Measurements from ENCODE around the gene LTBP1.

DNA sequence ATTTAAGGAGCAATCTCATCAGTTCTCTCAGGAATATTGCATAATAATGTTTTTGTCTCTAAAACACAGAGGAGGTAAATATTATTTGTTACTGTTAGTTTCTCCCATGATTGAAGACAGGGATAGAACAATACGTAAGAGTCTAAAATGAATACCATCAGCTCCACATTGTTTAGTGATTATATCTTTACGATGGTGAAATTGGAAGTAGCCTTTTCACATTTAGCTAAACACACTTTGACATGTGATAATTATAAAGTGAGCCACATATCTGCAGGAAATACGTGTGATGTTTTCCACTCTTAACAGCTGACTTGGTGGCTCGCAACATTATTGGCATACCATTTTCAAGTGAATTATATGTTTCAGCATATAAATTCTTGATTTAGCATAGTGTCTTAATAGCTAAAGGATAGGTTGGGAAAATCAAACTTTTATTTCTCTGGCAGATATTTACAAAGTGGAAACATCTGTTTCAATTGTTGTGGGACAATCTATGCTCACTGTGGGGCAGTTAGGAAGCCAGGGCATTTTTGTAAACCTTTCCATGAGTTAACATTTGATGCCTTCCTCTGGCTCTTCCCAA, 321.6 kb downstream of the LTBP1 start:
- TF ChIP-seq, protein P1, sequence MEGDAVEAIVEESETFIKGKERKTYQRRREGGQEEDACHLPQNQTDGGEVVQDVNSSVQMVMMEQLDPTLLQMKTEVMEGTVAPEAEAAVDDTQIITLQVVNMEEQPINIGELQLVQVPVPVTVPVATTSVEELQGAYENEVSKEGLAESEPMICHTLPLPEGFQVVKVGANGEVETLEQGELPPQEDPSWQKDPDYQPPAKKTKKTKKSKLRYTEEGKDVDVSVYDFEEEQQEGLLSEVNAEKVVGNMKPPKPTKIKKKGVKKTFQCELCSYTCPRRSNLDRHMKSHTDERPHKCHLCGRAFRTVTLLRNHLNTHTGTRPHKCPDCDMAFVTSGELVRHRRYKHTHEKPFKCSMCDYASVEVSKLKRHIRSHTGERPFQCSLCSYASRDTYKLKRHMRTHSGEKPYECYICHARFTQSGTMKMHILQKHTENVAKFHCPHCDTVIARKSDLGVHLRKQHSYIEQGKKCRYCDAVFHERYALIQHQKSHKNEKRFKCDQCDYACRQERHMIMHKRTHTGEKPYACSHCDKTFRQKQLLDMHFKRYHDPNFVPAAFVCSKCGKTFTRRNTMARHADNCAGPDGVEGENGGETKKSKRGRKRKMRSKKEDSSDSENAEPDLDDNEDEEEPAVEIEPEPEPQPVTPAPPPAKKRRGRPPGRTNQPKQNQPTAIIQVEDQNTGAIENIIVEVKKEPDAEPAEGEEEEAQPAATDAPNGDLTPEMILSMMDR (conservative IDR thresholded peaks at IDR 0.05; ENCODE audit: low read depth, low read length): no peak
- no peak for TF ChIP-seq EZH2 (IDR thresholded peaks at IDR 0.05; ENCODE audit: borderline replicate concordance, low read depth, low read length, poor library complexity, severe bottlenecking)
